Measurements from ENCODE around the gene JPH2.
A peak's percentile ranks its signal among the peaks of the same experiment; 100 is the strongest.

The JPH2 gene

DNA sequence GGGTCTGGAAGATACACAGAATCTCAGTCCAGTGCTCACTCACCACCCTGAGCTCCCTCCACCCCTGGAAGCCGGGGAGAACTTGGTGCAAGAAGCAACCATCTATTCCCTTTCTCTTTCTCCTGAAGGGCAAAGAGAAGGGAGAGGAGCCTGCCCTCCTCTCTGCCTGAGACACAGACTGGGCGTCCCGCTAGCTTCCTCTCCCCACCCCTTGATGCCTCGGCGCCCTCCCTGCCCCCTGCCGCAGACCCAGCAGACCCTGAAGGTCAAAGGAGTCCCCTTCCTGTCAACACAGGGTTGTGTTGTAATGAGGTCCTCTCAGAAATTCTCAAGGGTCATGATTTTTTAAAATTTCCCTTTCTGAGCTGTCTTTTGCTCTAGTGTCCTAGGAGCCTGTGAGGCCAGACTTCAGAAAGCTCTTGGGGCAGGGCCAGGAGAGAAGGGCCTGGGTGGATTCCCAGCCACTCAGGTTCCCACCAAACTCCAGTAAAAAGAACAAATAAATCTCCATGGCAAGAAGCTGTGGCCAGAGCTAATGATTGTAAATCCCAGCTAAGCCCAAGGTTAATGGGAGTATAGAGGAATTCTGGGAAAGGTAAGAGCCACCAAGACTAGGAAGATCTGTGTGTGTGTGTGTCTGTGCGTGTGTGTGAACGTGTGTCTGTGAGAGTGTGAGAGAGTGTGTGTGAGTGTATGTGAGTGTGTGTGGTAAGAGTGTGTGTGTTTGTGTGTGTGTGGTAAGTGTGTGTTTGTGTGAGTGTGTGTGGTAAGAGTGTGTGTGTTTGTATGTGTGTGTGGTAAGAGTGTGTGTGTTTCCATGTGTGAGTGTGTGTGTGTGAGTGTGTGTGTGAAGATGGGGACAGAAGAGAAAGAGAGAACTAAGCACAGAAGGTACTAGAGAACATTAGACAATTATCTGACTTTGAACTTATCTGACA, 1.1 kb upstream of the JPH2 start:
- DNase-seq (ENCODE audit: low read depth), result peak; percentile 63

DNA sequence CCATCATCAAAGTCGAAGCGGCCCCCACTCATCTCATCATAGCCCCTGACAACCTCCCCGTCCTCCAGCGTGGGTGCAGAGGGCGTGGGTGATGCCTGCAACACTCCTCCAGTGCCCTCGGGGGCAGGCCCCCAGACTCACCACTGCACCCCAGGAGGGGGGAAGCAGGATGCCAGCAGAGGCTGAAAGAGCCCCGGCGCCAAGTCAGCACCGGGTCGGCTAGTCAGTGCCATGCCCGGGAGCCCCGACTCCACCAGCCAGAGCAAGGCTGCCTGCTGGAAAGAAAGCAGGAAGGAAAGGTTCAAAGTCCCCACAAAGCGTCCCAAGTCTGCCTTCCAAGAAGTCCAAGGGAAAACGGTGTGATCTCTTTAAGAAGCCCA, 324 bp downstream of the JPH2 start:
- DNase-seq (ENCODE audit: low read depth), result no peak

DNA sequence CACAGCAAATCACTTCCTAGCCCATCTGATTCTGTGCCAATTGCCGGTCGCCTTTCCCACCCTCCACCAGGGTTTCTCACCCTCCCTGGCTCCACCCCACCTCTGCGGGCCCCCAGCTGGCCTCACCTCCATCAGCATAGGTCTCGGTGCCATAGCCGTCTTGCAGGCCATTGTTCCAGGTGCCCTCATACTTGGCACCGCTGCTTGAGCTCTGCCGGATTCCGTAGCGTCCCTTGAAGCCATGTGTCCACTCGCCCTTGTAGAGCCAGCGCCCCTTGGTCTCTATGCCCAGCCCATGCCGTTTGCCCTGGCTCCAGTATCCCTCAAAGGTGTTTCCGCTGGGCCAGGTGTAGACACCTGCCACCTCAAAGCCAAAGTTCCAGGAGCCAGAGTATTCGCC, 787 bp downstream of the JPH2 start:
- no peak for DNase-seq (ENCODE audit: low read depth)

DNA sequence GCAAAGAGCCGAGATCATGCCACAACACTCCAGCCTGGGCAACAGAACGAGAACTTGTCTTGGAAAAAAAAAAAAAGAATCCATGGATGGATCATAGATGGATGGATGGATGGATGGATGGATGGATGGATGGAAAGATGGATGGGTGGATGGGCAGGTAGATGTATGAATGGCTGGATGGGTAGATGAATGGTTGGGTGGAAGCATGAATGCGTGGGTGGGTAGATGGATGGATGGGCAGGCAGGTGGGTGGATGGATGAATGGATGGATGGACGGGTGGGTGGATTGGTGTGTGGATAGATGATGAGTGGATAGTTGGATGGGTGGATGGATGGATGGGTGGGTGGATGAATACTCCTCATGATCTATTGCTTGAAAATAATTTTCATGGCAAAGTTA, 1.4 kb downstream of the JPH2 start:
- no peak for DNase-seq (ENCODE audit: low read depth)

DNA sequence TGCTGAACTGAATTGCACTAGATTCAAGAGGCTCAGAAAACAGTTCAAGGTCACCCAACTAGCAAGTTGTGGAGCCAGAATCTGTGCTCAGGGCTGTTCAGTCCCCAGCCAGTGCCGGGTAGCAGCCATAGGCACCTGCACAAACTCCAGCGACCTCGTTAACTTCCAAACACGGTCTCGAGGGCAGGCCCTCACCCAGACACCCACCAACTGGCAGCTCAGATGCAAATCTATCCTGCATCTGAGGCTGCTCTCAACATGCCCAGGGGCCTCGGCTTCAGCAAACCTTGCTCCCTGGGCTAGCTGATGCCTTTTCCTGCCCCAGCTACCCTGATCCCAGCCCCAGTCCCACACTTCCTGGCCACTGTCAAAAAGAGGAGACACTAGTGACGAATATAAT, 3.7 kb downstream of the JPH2 start:
- DNase-seq (ENCODE audit: low read depth), result no peak

DNA sequence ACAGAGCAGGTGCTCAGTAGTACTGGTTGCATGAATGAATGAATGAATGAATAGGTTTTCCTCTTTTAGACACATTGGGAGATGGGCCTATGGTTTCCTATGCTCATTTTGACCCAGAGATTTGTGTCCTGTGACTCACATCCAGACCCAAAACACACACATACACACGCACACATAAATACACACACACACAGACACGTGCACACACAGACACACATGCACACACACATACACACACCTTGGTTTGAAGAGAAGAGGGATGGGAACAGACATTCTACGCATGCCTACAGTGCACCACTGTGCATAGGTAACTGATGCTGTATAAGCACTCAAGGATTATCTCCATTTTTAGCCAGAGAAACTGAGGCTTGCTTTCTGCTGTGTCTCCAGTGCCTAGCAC, 4.1 kb downstream of the JPH2 start:
- DNase-seq (ENCODE audit: low read depth), result no peak

DNA sequence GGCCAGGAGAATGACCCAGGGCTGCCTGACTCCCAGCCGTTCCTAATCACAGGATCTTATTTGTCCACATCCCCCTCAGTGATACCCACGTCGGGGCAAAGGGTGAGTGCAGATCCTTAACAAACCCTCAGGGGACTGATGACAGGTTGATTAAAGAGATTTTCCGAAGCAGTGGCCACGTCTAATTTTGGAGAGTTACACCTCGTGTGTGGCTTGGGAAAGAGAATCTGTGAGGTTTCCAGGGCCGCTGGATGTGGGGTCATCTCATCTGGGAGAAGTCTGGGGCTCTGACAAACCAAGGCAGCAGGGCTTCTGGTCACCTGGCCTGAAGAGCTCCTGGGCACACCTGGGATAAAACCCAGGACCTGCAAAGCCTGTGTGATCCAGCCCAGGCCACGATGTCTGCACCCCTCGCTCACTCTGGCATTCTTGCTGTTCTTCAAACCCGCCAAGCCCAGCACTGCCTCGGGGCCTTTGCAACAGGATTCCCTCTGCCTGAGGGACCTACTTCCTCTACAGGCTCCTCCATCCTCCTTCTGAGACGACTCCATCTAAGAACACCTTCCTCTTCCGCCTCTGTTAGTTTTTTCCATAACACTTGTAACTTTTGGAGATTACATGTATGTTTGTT, 4.7 kb downstream of the JPH2 start:
- no peak for DNase-seq (ENCODE audit: low read depth)

DNA sequence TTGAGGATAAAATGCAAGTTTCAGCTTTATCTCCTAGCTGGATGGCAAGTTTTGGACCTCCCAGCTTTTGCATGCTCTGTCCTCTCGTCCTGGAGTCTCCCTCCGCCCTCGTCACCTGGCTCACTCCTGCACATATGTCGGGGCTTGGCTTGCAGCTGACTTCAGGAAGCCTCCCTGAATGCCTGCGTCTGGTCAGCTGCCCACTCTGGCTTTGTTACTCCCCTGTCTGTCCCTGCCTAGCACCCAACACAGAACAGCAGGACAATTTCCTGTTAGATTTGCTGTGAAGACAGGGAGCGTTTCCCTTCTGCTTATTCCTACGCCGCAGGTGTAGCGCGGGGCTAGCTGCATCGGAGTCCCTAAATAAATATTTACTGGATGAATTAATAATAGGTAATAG, 5.4 kb downstream of the JPH2 start:
- DNase-seq (ENCODE audit: low read depth), result no peak

DNA sequence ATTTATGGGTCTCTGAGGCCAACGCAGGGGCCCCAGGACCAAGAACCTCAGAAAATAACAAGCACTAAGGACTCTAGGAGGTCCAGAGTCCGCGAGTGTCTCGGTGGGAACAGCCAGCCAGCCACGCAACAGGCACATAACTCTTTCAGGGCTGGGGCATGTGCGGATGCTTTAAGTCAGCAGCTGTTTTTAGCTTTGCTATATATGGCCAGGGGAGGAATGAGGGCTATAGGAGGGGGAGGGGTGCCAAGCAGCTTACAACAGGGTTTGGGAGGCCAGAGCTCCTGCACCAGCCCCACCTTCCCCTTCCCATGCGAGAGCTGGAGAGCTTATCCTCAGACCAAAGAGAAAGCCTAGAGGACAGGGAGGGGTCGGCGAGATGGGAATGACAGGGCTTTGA, 6.2 kb downstream of the JPH2 start:
- DNase-seq (ENCODE audit: low read depth), result no peak

DNA sequence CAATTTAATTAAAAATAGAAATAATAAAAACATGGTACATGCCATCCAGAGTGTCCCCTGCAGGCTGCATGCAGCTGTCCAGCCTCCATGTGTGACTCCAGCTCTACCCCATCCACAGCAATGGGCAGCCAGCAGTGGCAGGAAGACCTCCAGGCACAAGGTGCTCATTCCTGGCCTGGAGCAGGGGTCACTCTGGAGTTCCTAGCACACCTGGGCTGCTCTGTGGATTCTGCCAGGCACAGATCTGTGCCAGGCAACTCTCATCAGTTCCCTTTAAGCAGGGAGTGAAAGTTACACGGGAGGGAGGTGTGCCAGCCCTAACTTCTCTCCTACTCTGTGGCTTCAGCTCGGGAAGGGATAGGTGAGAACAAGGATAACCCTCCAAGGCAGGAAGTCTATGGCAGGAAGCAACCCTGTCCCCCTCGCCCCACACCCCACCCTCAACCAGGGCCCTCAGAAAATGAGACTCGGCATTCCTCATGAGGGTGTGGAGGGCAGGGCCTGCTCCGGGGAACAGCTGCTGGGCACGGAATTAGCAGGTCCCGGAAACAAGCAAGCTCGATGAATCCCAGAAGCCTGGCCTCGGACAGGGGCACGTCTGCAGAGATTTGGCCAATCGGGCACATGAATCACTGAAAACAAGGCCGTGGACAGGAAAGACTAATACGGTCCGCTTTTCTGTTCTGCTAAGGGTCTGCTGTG, 10.0 kb downstream of the JPH2 start:
- no peak for DNase-seq (ENCODE audit: low read depth)

DNA sequence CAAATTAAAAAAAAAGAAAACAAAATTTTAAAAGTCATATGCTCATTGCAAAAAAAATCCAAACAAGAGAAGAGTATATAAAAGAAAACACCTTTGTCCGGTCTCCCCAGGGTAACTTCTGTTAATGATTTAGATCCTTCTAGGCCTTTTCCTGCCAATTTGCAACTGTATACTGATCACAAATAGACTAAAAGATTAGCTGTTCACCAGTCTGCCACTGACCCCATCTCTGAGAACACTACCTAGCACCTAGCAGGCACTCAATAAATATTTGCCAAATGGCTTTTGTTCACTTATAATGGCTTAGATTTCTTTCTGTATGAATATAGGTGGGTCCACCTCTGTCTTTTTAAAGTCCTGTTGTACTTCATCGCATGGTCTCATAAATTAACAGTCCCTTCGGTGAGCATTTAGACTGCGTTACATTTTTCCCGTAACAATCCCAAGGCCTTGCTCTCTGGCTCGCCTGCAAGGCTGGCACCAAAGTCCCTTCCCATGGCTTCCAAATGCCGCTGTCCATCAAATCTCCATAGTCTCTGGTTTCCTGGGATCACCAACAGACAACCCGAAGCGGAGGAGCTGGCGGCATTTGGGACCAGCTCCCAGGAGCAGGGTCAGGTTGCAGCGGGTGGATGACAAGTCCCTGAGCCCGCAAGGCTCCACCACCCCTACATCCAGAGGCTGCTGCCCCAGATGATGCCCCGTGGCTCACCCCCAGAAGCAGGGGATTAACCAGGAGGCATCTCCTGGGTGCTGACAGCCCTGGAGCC, 11.8 kb downstream of the JPH2 start:
- DNase-seq (ENCODE audit: low read depth), result no peak

DNA sequence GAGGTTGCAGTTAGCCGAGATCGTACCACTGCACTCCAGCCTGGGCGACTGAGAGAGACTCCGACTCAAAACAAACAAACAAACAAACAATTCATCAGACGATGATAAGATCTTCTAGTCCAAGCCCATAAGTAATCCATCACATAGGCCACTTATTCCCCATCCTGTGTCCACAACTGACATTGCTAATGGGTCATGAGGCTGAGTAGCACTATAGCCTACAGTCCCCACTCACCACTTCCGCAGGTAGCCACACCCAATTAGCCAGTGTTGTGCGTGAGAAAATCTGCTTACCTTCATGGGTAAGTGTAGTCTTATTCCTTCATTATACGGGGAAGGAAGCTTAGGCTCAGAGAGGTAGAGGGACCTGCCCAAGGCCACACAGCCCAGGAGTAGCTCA, 13.1 kb downstream of the JPH2 start:
- no peak for DNase-seq (ENCODE audit: low read depth)

DNA sequence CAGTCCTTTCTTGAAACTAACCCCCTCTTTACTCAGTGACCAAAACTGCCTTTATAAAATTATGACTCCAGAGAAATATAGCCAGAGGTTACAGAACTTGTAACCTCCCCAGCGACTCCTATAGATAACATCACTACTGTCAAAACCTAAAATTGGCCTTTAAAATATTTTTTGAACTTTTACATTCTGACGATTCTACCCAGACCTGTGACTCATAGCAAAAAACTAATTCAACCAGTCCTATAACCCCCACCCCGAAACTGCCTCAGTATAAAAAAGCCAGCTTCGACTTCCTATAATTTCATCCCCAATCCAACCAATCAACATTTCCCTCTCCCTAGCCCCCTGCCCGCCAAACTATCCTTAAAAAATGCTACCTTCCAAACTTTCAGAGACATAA, 13.9 kb downstream of the JPH2 start:
- no peak for DNase-seq (ENCODE audit: low read depth)

DNA sequence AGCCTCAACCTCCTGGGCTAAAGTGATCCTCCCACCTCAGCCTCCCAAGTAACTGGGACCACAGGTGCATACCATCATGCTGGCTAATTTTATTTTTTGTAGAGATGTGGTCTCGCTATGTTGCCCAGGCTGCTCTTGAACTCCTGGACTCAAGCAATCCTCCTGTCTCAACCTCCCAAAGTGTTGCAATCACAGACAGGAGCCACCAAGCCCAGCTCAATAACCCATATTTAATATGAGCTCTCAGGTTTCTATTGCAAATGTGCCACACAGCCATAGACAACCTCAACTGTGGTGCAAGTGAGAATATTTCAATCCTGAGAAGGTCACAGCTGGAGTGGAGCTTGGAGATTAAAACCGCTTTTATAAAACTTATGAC, 14.4 kb downstream of the JPH2 start:
- DNase-seq (ENCODE audit: low read depth), result no peak

DNA sequence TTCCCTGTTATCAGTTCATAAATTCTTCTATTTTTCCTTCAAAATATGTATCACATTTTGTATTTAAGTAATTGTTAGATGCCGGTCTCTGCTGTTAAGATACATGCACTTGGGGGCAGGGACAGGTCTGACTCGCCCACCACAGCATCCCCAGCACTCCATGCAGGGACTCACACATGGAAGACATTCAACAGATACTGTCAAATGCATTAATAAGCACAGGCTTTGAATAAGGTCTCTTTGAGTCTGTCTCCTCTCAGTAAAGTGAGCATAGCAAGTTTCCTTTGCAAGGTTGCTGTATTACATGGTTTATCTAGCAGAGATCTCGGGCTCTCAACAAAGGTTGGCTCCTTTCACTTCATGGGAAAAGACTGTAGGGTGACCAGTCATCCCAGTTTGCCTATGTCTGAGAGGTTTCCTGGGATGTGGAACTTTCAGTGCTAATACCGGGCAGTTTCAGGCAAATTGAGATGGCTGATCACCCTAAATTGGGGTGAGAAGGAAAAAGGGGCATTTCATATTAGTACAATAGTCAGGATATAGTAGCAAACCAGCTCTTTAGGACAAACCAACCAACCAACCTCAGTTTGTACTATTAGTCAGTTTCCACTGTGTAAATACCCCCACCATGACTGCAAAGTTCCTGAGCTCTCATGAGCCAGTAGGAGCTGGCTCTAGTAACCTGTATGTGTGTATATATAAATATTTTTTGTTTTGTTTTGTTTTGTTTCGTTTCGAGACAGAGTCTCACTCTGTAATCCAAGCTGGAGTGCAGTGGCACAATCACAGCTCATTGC, 15.0 kb downstream of the JPH2 start:
- no peak for DNase-seq (ENCODE audit: low read depth)

DNA sequence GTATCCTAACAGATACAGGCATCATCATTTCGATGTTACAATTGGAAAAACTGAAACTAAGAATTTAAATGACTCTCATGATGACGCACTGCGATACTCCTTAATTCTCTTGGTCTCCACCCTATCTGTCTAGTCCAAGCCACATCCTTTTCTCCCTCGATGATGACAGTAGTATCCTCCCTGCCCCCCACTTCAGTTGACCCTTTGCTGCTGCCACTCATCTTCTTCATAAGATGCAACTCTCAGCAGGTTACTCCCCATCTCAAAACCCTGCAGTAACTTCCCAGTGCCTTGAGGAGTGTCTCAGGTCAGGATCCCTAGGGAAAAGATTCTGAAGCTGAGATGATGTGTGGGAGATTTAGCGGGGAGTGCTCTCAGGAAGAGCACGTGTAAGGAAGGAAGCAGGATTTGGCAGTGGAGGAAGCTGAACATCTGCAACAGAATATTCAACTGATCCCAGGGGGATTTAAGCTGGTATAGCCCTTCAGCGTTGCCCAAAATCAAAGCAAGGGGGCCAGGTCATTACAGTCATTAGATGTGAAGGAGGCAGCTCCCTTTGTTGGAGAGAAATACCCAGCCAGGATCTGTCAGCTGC, 16.1 kb downstream of the JPH2 start:
- no peak for DNase-seq (ENCODE audit: low read depth)

DNA sequence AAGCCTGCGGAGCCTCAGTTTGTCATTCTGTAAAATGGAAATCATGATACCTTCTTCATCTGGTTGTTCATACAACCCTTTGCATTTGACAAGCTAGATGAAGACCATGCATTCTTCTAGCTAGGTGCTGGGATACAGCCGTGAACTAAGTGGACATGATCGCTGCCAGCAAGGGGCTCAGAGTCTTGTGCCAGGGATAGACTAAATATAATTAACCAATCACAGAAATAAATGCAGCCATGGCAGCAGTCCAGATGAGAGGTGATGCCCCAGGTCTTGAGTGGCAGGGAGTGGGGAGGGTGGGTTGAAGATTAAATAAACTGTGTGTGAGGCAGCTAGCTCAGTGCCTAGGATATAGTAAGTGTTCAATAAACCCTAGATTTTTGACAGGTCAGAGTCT, 19.3 kb downstream of the JPH2 start:
- DNase-seq (ENCODE audit: low read depth), result no peak

DNA sequence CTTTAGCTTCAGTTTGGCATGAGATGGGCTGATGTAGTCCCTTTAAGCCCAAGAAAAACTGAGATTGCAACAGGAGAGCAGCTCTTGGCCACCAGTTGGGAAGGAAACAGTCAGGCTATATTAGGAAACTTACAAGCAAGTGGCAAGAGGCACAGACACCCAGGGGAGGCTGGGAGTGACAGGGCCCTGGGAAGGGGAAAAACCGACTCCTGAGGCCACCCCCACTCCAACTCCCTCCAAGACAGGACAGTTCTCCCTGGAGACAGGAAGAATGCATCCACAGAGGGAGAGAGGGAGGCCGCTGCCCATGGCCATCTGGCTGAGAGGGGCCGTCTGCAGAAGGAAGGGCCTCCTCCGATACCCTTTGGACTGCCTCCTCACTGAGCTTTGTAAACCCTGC, 20.5 kb downstream of the JPH2 start:
- DNase-seq (ENCODE audit: low read depth), result peak; percentile 80

DNA sequence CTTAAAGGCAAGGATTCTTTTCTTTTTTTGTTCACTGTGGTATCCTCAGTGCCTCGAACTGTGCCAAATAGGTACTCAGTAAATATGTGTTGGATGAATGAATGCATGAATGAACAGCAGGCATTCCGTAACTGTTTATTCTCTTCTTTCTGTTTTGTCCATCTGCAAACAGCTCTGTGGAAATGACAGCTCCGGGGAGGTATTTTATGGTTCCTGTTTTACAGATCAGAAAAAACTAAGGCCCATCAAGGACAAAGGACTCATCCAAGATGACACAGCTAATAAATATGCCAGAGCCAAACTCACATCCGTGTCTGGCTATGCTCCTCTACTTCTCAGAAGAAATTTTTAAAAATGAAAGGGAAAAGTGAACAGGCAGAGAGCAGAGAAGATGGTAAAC, 21.0 kb downstream of the JPH2 start:
- peak; percentile 54 for DNase-seq (ENCODE audit: low read depth)

DNA sequence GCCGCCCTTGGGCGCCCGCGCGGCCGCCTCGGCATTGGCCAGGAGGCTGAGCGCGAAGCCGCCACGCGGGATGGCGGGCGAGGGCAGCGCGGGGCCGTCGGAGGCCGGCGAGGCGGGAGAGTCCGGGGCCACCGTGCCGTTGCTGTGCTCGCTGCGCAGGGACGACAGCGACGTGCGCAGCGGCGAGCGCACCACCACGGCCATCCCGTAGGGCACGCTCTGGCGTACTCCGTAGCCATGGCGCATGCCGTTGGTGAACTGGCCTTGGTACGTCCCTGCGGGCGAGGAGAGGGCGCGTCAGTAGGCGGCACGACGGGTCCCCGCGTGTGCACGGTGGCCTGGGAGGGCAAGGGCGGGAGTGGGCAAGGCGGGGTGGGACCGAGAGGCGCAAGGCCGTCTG, 26.9 kb downstream of the JPH2 start:
- no peak for DNase-seq (ENCODE audit: low read depth)

DNA sequence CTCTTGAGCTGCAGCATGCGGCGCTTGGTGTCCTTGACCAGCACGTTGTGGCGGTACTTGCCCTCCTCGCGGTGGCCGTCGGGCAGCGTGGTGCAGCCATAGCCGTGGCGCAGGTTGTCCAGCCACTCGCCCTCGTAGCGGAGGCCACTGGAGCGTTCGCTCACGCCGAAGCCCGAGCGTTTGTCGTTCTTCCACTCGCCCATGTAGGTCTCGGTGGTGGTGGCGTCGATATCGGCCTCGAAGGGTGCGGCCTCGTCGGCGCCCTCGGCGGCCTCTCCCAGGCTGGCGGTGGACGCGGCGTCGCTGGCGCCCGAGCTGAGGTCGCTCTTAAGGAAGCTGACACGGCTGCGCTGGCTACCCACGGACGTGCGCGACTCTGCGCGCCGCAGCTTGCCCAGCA, 27.3 kb downstream of the JPH2 start:
- no peak for DNase-seq (ENCODE audit: low read depth)

All from GM04503 (cell line).